AG08396 (cell line): ENCODE results near the gene ULBP1.
"Not testable (repeated sequence)": the region's sequence is repeated elsewhere in the genome, so short reads cannot be mapped to it uniquely, and the experiment has no call there.

Experiments
- DNase-seq: peaks from one replicate; pipeline ENCODE4 v3.0.0; 2012; ENCODE audit warnings: low spot score, mixed read lengths

Gene ULBP1

DNA sequence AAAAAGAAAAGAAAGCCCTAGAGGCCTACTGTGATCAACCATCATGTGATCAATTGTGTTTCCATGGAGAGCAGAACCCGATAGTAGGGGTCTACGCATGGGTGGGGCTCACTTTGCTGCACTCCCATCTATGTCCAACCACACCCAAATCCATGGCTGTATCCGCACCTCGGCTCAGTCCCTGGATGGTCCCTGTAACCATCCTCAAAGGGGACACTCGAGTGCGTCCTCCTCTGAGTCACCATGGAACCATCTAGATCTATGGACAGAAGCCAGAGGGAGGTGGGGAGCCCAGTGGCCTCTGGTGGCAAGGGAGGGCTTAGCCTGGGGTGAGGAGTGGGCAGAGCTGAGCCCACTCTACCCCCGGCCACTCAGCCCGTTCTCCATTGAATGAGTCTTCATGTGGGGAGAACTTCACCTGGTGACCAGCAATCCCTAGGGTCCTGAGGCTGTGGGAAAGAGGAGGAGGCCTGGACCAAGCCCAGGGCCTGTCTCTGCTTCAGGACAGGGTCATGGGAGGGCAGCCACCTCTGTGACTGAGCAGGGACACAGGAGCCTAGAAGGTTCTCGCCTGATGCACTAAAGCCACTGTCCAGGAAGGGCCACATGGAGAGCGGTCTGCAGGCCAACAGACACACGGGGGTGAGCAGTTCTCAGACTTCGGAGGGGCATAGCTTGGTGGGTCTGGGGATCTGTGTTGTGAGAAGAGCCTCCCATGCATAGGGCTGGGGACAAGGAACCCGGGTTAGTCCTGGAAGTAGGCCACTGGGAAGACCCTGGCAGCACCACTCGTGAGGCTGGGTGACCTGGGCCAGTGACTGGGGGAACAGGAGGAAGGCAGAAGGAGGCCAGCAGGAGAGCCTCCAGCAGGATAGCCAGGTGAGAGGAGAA lies 42.3 kb downstream of the ULBP1 start:
- DNase-seq: no peak

DNA sequence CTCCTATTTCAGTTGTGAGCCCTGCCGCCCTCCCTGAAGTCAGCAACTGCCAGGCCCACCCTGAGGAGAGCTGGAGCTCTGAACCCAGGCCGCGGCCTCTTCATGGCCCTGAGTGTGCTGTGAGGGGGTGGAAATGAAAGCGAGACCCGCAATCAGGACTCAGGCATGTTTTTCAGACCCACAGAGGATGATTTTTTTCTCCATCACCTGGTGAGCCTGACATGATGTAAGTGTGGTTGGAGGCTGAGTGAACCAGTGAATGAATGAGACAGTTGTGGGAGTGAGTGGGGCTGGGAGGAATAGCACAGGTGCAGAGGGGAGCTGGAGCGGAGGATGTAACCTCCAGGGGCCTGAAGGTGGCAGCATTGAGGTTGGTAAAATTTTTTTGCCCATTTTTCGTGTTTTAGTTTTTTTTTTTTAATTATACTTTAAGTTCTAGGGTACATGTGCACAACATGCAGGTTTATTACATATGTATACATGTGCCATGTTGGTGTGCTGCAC lies 43.3 kb downstream of the ULBP1 start:
- DNase-seq: peak; percentile 55

DNA sequence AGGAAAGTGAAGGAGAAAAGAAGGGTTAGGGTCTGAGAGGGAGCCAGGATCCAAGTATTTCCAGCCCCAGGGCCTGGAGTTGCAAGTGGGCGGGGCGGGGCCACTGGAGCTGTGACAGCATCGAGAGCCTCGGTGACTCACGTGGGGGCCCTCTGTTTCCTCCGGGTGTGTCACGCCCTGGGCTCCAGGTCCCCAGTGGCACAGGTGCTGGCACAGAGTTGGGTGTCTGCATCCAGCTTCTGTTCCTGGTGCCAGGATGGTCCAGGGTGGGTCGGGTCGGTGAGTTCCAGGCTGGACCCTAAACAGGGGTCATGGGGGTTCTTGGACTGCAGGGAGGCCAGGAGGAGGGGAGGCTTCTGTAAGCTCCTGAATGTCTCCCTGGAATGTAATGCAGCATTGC lies 44.8 kb downstream of the ULBP1 start:
- peak; percentile 43 for DNase-seq

DNA sequence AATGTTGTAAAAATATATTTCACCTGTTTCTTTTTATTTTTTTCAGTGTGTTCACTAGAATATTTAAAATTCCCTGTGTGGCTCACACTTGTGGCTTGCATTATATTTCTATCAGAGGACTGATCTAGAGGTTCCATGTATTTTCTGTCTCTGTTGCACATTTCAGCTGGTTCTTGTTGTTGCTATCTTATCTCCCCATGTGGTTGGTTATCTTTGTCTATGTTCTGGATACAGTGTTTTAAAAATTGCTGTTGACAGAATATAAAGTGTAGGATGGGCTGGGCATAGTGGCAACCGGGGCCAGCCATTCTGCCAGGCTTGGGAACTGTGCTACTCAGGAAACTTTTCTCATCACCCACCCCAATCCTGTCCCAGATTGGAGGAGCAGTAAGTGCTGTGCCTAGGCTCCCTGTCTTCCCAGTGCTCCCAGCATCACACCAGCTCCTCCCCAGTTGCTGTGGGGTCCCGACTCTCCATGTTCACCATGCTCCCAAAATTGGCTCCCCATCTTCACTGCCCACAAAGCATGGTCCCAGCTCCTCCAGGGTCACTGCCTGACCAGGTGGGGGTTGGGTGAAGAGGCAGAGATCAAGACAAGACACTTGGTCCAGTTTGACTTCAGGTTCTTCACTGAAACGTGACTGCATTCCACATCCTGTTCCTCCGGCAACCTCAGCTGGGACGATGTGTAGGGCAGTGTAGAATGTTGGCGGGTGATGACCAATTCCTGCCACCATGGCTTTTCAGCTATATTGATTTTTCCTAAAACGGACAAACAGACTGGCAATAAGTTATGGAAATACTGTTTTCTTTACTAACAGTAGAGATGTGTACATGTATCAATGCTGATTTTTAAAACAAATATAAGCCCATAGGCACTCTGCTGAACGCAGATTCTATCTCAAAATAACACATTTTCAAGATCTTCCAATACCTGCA lies 49.4 kb downstream of the ULBP1 start:
- not testable (repeated sequence) for DNase-seq

DNA sequence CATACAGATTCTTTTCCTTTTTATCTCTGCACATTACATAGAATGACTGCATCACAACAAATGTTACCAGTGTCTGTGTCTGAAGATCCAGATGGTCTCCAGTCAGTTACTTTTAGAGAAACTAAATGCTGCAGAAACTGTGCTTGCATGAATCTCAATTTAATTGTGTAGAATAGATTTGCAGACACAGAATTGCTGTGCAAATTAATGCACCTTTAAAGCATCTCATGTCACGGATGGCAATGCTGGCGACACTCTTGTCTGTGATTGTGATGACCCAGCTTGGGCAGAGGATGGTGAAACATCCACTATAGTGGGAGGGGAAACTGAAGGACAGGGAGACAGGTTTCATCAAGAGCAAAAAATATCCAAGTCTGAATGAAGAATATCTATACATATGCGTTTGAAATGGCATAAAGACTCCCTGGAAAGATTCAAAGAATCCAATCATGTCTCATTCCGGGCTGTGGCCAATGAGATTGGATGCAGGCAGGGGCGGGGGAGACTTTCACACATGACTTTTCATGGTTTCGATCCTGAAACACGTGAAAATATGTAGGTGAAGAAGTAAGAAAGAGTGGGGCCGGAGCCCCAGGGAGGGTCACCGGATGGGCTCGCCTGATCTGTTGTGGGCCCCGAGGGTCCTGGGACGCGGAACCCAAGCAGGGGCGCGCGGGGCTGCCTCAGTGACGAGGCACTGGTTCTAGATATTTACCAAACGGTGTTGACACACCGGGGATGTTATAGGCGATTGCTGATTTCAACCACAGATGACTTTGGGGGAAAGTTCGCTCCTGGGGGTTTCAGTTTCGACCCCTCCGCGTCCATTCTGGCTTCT lies 50.3 kb downstream of the ULBP1 start:
- DNase-seq: not testable (repeated sequence)

DNA sequence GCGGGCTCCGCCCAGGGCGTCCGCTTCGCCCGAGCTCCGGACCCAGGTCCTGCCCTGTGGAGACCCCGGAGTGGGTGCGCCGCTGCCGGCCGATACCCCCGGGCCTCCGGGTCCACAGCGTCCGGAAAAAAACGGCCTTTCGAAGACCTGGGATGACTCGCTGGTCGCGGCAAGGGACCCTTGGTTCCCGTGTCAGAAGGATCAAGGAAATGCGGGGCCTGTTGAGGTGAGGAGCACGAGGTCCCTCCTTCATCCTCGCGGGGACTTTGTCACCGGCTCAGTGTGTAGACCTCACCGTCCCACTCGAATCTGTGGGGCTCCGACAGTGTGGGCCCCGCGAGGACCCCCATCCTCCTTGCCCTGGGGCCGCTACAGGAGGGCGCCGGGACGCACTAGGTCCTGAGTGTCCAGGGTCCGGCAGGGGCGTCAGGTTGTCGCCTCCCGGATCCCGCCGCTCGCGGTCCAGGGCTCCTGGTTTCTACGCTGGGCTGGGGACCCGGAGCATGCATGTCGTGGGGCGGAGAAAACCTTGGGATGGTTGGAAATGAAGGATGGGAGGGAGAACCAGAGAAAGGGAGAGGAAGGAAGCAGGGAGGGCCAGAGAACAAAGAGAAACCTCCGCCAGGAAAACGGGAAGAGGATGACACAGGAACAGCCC lies 51.0 kb downstream of the ULBP1 start:
- DNase-seq: not testable (repeated sequence)

DNA sequence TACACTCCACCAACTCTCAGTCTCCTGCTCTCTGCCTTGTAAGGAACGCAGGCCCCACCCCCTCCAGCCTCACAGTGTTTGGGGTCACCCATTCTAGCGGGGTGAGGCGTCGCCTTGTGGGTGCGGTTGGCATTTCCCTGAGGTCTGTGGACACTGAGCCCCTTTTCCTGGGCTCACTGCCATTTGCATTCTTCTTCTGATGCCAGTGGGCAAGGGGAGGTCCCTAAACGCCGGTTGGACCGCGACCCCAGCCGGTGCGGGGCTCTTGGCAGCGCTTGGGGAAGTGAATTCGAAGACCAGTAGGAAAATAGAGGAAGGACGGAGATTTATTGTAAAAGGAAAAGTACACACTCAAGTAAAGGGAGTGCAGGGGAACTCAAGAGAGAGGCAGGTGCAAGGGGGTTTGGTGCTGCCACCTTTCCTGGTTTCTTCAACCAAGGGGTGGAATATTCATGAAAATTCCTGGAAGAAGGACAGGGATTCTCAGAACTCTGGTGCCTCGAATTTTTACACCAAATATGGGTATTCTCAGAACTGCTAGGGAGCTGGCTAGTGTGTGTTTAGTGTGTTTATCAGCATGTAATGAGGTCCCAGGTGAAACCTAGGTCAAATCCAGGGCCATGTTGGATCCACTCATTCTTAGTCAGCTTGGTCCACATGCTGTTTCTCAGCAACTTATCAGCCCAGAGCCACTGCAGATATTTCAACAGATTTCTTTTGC lies 51.7 kb downstream of the ULBP1 start:
- not testable (repeated sequence) for DNase-seq

DNA sequence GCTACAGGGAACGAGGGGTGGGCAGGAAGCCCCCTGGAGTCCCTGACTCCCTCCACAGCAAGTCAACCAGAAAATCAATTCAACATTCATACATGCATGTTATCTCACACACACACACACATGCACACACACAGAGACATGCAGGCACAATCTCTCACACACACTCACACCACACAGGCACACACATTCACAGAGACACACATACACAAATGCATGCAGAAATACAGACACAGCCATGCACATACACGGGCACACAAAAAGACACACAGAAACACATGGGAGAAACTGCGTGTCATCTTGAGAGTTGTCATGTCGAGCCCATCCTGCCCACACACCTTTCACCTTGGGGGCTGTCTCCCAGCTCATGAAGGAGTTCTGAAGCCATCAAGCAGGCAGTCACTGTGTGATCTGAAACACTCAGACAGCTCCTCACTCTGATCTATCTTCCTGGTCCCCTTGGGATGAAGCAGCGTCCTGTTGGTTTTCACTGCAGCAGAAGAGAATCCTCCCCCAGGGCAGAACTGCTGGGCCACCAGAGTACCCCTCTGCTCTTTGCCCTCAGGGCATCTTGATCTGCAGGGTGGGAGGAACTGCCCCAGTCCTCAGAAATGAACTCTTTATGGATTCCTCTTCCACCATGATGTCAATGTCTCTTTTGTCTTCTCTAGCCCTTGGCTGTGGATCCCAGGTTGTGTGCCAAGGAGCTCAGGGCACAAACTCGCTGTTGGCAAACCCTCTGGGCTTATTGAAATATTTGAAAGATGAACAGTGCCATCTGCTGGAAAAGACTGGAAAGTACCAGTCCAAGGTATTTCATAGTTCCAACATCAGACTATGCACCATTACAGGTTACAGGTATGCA lies 52.8 kb downstream of the ULBP1 start:
- DNase-seq: peak; percentile 76

DNA sequence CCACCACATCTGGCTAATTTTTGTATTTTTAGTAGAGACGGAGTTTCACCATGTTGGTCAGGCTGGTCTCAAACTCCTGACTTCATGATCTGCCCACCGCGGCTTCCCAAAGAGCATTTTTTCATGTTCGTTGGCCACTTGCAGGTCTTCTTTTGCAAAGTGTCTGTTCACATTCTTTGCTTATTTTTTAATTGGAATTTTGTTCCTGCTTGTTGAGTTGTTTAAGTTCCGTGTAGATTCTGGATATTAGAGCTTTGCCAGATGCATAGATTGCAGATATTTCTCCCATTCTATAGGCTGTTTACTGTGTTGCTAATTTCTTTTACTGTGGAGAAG lies 53.4 kb downstream of the ULBP1 start:
- DNase-seq: not testable (repeated sequence)

DNA sequence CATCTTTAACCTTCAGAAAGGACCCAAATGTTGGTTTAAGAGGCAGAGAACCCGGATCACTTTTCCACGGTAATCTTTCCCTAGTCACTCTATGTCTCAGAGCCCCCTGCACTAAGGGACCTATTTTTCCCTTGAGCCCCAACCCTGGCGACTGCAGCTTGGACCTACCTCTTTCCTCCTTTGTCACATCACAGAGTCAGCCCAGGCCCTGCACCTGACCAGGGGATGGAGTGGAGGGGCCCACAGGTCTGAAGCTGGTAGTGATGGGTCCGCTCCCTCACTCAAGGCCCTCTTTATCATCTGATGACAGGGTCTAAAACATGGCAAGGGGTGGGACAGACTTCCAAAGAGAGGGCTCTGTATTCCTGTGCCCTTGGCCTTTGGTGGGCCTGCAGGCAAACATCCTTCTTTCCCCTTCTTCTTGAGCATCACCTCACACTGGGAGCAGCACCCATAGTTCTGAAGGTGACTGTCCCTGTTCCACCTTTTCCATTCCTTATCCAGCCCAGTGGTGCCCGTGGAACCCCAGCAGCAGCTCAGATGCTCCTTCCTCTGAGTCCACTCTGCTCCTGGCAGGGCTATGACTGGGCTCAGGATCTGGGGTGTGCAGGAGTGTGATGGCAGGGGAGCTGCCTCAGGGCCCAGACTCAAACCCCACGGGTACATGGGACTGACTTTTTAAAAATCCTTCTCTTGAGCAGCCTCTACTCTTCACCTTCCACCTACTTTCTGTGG lies 55.3 kb downstream of the ULBP1 start:
- DNase-seq: no peak

DNA sequence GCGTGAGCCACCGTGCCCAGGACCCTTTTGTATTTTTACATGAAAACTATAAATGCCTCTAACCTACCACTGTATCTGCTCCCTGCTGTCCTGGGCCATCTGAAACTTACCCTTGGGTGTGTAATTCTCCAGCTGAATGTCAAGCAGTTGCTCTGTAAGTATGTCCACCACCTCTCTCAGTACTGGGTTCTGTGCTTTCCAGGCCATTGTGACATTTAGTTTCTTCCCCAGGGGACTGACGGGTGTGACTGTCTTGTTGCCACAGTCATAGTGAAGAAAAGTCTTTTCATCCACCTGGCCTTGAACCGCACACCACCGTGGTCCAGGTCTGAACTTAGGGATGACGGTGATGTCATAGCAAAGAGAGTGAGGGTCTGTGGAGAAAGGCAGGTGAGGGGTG lies 58.1 kb downstream of the ULBP1 start:
- DNase-seq: not testable (repeated sequence)
